Measurements from ENCODE around the gene BTBD18.

GRCh38 chr11:57699813-57700212, 51.8 kb downstream of the BTBD18 start:
- TF ChIP-seq CTCF (IDR thresholded peaks at IDR 0.05): no peak
- no peak for TF ChIP-seq POLR2A (IDR thresholded peaks at IDR 0.05)
- no peak for TF ChIP-seq POLR2AphosphoS5 (IDR thresholded peaks at IDR 0.05)
- TF ChIP-seq EP300 (IDR thresholded peaks at IDR 0.05): no peak
